Tibial artery (tissue), 4 donors: Measurements from ENCODE around the gene TRNT1.

Experiments used
- DNase-seq, 2 donors: peaks; one replicate each; pipeline ENCODE4 v3.0.0-alpha.2; 2019
- H3K27ac ChIP-seq, 2 donors: fragments of 200-600 bp; sonication (generic) in 1 of 2; 1 replicate in 1 of 2; 2 replicates in 1 of 2; pipeline ENCODE4 v1.5.1; 2018 to 2019; ENCODE audit warnings: mild to moderate bottlenecking in 1 of 2
- H3K27me3 ChIP-seq, 2 donors: fragments of 200-600 bp; sonication (generic) in 1 of 2; one replicate each; pipeline versions ENCODE4 v1.5.1 to v1.6.0; 2016 to 2019
- H3K36me3 ChIP-seq, 3 donors: fragments of 200-600 bp; sonication (generic) in 2 of 3; one replicate each; pipeline ENCODE4 v1.5.1; 2016 to 2019; ENCODE audit warnings: mild to moderate bottlenecking in 2 of 3
- H3K4me1 ChIP-seq, 4 donors: fragments of 200-600 bp; sonication (generic) in 2 of 4; 1 replicate in 3 of 4; 2 replicates in 1 of 4; pipeline ENCODE4 v1.5.1; 2016 to 2019
- H3K4me3 ChIP-seq, 2 donors: fragments of 200-600 bp; sonication (generic) in 1 of 2; 1 replicate in 1 of 2; 2 replicates in 1 of 2; pipeline ENCODE4 v1.5.1; 2018 to 2019; ENCODE audit warnings: mild to moderate bottlenecking in 2 of 2
- H3K9me3 ChIP-seq, 3 donors: fragments of 200-600 bp; sonication (generic) in 1 of 3; one replicate each; pipeline ENCODE4 v1.5.1; 2016 to 2019
- CTCF ChIP-seq, 2 experiments: fragments of 200-600 bp in 1 of 2; fragments of 450-650 bp in 1 of 2; IDR thresholded peaks; one replicate each; pipeline ENCODE4 v1.5.1; 2017 to 2019; ENCODE audit warnings: antibody characterized with exemption in 2 of 2, mild to moderate bottlenecking in 1 of 2, moderate library complexity in 1 of 2
- intact Hi-C: fragments of 100-400 bp; cut with DNase I; formaldehyde crosslinking; loops from one replicate; pipeline ENCODE4 v1.15.0; 2023; ENCODE audit warnings: low total_unique reads

The TRNT1 gene

DNA sequence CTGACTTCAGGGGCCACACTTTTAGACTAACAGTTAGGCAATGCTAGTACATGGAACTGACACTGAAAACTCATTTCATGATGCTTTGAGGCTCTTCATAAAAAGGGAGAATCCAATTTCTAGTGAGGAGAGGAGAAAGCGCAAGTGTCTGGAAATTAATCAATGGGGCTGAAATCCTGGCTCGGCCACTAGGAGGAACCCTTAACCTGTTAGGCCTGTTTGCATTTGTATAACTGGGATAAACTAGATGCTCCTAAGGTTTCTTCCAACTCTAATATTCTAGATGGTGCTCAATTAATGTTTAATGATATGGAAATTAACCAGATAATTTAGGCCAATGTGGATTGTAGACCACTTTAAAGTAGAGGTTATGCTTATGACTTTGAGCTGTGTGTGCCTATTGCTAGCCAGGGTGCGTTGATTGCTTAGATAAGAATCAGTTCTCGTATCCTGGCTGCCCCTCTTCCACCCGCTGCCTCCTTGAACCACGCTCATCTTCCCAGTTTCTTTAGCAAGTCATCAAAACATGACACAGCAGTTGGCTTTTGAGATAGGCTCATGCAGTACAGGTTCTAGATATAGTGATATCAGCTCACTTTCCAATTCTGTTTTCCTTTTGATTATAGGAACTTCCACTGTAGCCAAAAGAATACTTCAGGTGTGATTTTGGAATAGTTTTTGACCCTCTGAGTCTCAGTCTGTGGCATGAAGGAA is 69.6 kb downstream of the TRNT1 start:
- Histone ChIP-seq H3K36me3 (no peaks in the 10 kb centered on the region), H3K27me3 (peaks cover 0 to 4% of the 10 kb centered on the region in 2 donors), H3K4me3 (no peak overlapping the region), H3K9me3 (no peaks in the 10 kb centered on the region), H3K27ac (no peak overlapping the region), H3K4me1 (peaks cover 0 to 5% (median 0%) of the 10 kb centered on the region in 4 donors)
- no peak for DNase-seq
- intact Hi-C loops: no loop called here
- no peak for TF ChIP-seq CTCF (IDR thresholded peaks at IDR 0.05)
